GM12878 (cell line): ENCODE measurements around the gene SUPT3H. TPM values are rescaled to one million over a fixed set of nuclear protein-coding genes. Genes with fewer than 3 reads are reported as not detected.
A peak's percentile ranks its signal among the peaks of the same experiment; 100 is the strongest.

ENCODE experiments used
- ATF3 ChIP-seq: IDR thresholded peaks from 2 replicates; pipeline ENCODE4 v1.6.1; 2011; ENCODE audit warnings: low read depth, mild to moderate bottlenecking, low read length, moderate library complexity, borderline replicate concordance; ENCODE audit errors: extremely low read depth
- E4F1 ChIP-seq: fragments of 450-650 bp; IDR thresholded peaks from 2 replicates; pipeline ENCODE4 v1.6.1; 2018; ENCODE audit warnings: borderline replicate concordance, mild to moderate bottlenecking; ENCODE audit not compliant: partially characterized antibody
- EP300 ChIP-seq, 2 experiments: fragments of 150-350 bp in 1 of 2; IDR thresholded peaks; 2 replicates each; pipeline ENCODE4 v1.6.1; 2011 to 2012; ENCODE audit warnings: low read depth in 2 of 2, low read length in 2 of 2, borderline replicate concordance in 1 of 2, improper control_type of control experiment in 1 of 2, inconsistent platforms in 1 of 2; ENCODE audit not compliant: control insufficient read depth in 1 of 2
- ETV6 ChIP-seq, 2 experiments: fragments of 450-650 bp in 1 of 2; IDR thresholded peaks in 1 of 2; conservative IDR thresholded peaks in 1 of 2; 2 replicates each; pipeline ENCODE4 v1.6.1; 2014; ENCODE audit warnings: antibody characterized with exemption in 1 of 2, borderline replicate concordance in 1 of 2, low read depth in 1 of 2, mild to moderate bottlenecking in 1 of 2, moderate library complexity in 1 of 2
- FOXM1 ChIP-seq: IDR thresholded peaks from 2 replicates; pipeline ENCODE4 v1.6.1; 2012; ENCODE audit warnings: low read depth, mild to moderate bottlenecking, inconsistent platforms, low read length, moderate library complexity
- HCFC1 ChIP-seq: fragments of 150-350 bp; IDR thresholded peaks from 2 replicates; pipeline ENCODE4 v1.6.1; 2014; ENCODE audit warnings: low read length
- HDAC2 ChIP-seq: fragments of 200-600 bp; sonication (generic); IDR thresholded peaks from 2 replicates; pipeline ENCODE4 v1.6.1; 2017
- IRF3 ChIP-seq: fragments of 450-650 bp; IDR thresholded peaks from 2 replicates; pipeline ENCODE4 v1.6.1; 2014; ENCODE audit warnings: mild to moderate bottlenecking
- JUNB ChIP-seq: IDR thresholded peaks from 2 replicates; pipeline ENCODE4 v1.6.1; 2016; ENCODE audit warnings: antibody characterized with exemption, mild to moderate bottlenecking
- KLF5 ChIP-seq: fragments of 450-650 bp; IDR thresholded peaks from 2 replicates; pipeline ENCODE4 v1.6.1; 2014; ENCODE audit warnings: mild to moderate bottlenecking; ENCODE audit not compliant: partially characterized antibody
- MEF2A ChIP-seq: IDR thresholded peaks from 2 replicates; pipeline ENCODE4 v1.6.1; 2011; ENCODE audit warnings: low read depth, mild to moderate bottlenecking, low read length, moderate library complexity; ENCODE audit not compliant: insufficient read depth
- MXI1 ChIP-seq: fragments of 150-350 bp; IDR thresholded peaks from 2 replicates; pipeline ENCODE4 v1.6.1; 2011; ENCODE audit warnings: low read depth, mild to moderate bottlenecking, inconsistent platforms, low read length, improper control_type of control experiment
- NFIC ChIP-seq: IDR thresholded peaks from 2 replicates; pipeline ENCODE4 v1.6.1; 2012; ENCODE audit warnings: low read depth, mild to moderate bottlenecking, inconsistent platforms, low read length, moderate library complexity
- POLR2AphosphoS2 ChIP-seq: IDR thresholded peaks from 2 replicates; pipeline ENCODE4 v1.6.1; 2011; ENCODE audit warnings: low read depth, mild to moderate bottlenecking, low read length, improper control_type of control experiment, moderate library complexity
- RUNX3 ChIP-seq: IDR thresholded peaks from 2 replicates; pipeline ENCODE4 v1.6.1; 2012; ENCODE audit warnings: low read length, inconsistent platforms
- SRF ChIP-seq, 2 experiments: IDR thresholded peaks; 2 replicates each; pipeline ENCODE4 v1.6.1; 2011; ENCODE audit warnings: low read depth in 2 of 2, low read length in 2 of 2, mild to moderate bottlenecking in 1 of 2, moderate library complexity in 1 of 2
- STAT1 ChIP-seq: fragments of 450-650 bp; conservative IDR thresholded peaks from 2 replicates; pipeline ENCODE4 v1.6.1; 2014; ENCODE audit warnings: antibody characterized with exemption, mild to moderate bottlenecking
- TBL1XR1 ChIP-seq: IDR thresholded peaks from 2 replicates; pipeline ENCODE4 v1.6.1; 2012; ENCODE audit warnings: low read depth, low read length, improper control_type of control experiment
- ZBED1 ChIP-seq: IDR thresholded peaks from 2 replicates; pipeline ENCODE4 v1.6.1; 2016; ENCODE audit warnings: borderline replicate concordance
- ZBTB40 ChIP-seq: fragments of 450-650 bp; IDR thresholded peaks from 2 replicates; pipeline ENCODE4 v1.6.1; 2016; ENCODE audit warnings: mild to moderate bottlenecking, moderate library complexity, borderline replicate concordance
- polyA plus RNA-seq, 11 experiments: library from polyadenylated mRNA; depleted of rRNA in 4 of 11; unstranded in 6 of 11; stranded (reverse) in 5 of 11; fragments of >200 nt; fragmentation: Nextera tagmentation in 4 of 11; fragmentation: Illumina TruSeq in 1 of 11; extraction: Ambion mirVana in 4 of 11; extraction: Trizol in 1 of 11; gene quantifications; 1 replicate in 1 of 11; 2 replicates in 10 of 11; pipeline versions ENCODE4 v1.2.1 to v1.2.3, GENCODE V29; 2011 to 2016; ENCODE audit warnings: inconsistent platforms in 2 of 11, missing spikeins in 2 of 11, low read depth in 1 of 11
- total RNA-seq, 4 experiments: library from RNA; depleted of rRNA in 3 of 4; stranded (reverse); fragments of >200 nt in 3 of 4; fragmentation: Illumina TruSeq in 1 of 4; extraction: Trizol in 1 of 4; gene quantifications; 2 replicates each; pipeline versions ENCODE4 v1.2.1 to v1.2.3, GENCODE V29; 2013 to 2021

The SUPT3H gene
- total and polyA plus RNA-seq, 10 of the 15 experiments (the other 5 are each of a cell fraction or from before 2014, with no cell fraction given), result 0.51 to 3.7 (median 2.0) TPM

GRCh38 chr6:44999066-44999465, 378.7 kb downstream of the SUPT3H start (continued):
- TF ChIP-seq E4F1 (no peak), MXI1 (no peak), POLR2AphosphoS2 (no peak), MEF2A (no peak), STAT1 (no peak), ZBTB40 (no peak), NFIC (peak; percentile 46; the same call in 1 of the 2 replicates), ATF3 (no peak), FOXM1 (0 out of 2 replicates have a peak, but pooled peaks have one; percentile 32), HDAC2 (no peak), IRF3 (no peak), JUNB (peak; percentile 73), KLF5 (no peak), TBL1XR1 (no peak), EP300 (IDR thresholded peaks at IDR 0.05; ENCODE audit: borderline replicate concordance in 1 of 2, control insufficient read depth in 1 of 2, low read depth in 2 of 2, low read length in 2 of 2) (no peak), ZBED1 (0 out of 2 replicates have a peak, but pooled peaks have one; percentile 24), SRF (IDR thresholded peaks at IDR 0.05; ENCODE audit: low read depth in 2 of 2, low read length in 2 of 2) (no peak), ETV6 (conservative IDR thresholded peaks at IDR 0.05 in 1 of 2, IDR thresholded peaks at IDR 0.05 in 1 of 2; ENCODE audit: borderline replicate concordance in 1 of 2, low read depth in 1 of 2) (peak in 1 of 2 experiments; percentile 29; a peak in 1 of 4 replicates), RUNX3 (peak; percentile 41), HCFC1 (no peak)
